22Rv1 (cell line): ENCODE data around the gene PCNX1.

Source experiments
- CTCF ChIP-seq: fragments of 450-650 bp; IDR thresholded peaks from 2 replicates; pipeline ENCODE4 v1.5.1; 2017; ENCODE audit warnings: mild to moderate bottlenecking
- ZFX ChIP-seq: fragments of 450-650 bp; IDR thresholded peaks from 2 replicates; pipeline ENCODE4 v1.6.1; 2017; ENCODE audit warnings: antibody characterized with exemption, borderline replicate concordance

GRCh38 chr14:70947739-70948138, 40.5 kb downstream of the PCNX1 start:
- TF ChIP-seq CTCF (no peak), ZFX (no peak)
